Epithelial cell of proximal tubule (primary cell): ENCODE data around the gene HSD17B12. TPM values are rescaled to one million over a fixed set of nuclear protein-coding genes. Genes with fewer than 3 reads are reported as not detected.

ENCODE experiments used
- DNase-seq: peaks from one replicate; pipeline ENCODE4 v3.0.0-alpha.2; 2011; ENCODE audit warnings: low read depth
- H3K4me3 ChIP-seq: 2 replicates; pipeline ENCODE4 v1.5.1; 2011; ENCODE audit warnings: low read depth, mild to moderate bottlenecking, low read length
- CTCF ChIP-seq: conservative IDR thresholded peaks from 2 replicates; pipeline ENCODE4 v1.5.1; 2012; ENCODE audit warnings: low read depth, mild to moderate bottlenecking, low read length
- total RNA-seq: library from RNA; depleted of rRNA; stranded (reverse); fragments of >200 nt; gene quantifications from 2 replicates; pipeline ENCODE4 v1.2.3, GENCODE V29; 2015

Gene HSD17B12
- total RNA-seq, 1 donor from 2014 or later: 49.5 TPM

DNA sequence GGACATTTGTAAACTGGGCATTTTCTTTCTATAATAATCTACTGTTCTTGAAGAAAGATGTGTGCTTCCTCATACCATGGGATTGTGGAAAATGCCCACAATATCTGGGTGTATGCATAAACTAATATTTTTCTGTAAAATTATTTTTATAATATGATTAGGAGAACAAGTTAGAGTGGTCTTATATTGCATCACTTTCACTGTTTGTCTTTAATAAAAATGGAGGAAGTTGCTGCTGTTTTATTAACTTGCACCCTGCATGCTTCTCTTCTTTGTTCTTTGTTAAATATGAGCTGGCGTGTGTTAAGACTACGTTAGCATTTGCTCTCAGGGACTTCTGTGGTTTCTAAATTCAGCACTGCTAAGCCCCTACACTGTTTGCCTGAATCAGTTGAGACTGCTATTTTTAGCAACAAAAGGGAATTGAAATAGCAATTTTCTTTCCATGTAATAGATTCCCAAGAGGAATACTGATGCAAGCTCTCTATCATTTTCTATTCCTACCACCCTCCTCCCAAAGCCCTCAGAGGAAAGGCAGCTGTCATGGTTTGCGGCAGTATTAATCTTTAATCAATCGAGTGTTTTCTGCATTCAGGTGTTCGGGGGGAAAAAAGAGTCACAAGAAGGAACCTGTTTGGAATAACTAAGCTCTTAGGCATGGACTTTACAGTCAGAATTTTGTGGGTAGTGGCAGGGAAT lies 56.1 kb downstream of the HSD17B12 start:
- DNase-seq: no peak
- TF ChIP-seq CTCF: no peak
- H3K4me3 ChIP-seq: no peak overlapping the region

GRCh38 chr11:43737201-43737590 lies 56.7 kb downstream of the HSD17B12 start:
- H3K4me3 ChIP-seq: no peak overlapping the region
- no peak for TF ChIP-seq CTCF
- no peak for DNase-seq

DNA sequence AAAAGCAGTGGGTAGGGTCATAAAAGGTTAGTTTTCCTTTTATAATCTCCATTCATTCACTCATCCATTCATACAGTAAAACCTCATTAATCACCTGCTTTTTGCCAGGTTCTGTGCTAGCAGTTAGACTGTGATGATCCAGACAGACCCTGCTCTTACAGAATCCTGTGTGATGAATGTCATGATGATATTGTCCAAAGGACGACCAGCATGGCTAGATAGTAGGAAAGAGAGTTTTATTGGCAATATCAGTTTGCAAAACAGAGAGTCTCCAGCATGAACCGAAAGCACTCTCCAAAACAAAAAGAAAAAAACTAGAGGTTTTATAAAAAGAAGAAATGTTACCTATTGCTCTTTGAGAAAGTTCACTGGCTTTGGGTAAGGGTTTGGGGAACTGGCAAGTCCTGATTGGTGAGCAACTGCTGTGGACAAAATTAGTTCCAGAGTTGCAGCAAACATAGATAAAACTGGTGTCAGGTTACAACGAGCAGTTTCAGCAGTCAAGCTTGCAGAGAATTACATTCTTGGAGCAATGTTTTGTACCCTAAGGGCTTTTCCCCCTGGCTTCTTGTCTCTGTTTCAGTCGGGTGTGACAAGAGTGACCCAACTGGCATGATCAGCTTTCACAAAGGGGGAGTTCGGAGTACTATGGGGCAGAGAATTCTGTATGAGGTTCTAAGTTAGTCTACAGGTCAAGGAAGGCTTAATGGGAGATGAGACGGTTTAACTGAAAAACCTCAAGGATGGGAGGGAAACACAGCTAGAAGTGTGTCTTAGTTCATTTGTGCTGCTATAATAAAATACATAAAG lies 58.3 kb downstream of the HSD17B12 start:
- no peak for TF ChIP-seq CTCF
- H3K4me3 ChIP-seq: no peak overlapping the region

DNA sequence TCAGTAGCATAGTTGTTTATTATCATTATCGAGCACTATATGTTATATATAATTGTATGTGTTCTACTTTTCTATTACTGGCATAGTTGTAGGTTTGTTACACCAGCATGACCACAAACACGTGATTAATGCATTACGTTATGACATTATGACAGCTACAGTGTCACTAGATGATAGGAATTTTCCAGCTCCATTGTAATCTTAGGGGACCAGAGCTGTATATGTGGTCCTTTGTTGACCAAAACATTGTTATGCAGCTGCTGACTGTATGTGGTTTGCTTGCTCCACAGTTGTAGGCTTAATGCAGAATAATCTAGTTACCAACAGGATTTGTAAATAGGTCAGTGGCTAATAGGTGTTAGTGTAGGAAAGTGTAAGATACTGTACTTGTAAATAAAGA lies 66.1 kb downstream of the HSD17B12 start:
- H3K4me3 ChIP-seq: no peak overlapping the region
- no peak for DNase-seq
- no peak for TF ChIP-seq CTCF

More for the DNA sequence above, 58.3 kb downstream of the HSD17B12 start:
- no peak for DNase-seq

- no peak for TF ChIP-seq CTCF
- H3K4me3 ChIP-seq: no peak overlapping the region
- DNase-seq: no peak
Measured at GRCh38 chr11:43747130-43747802, 66.7 kb downstream of the HSD17B12 start.

- DNase-seq: no peak
- no peak for TF ChIP-seq CTCF
- no peak overlapping the region for H3K4me3 ChIP-seq
Measured at GRCh38 chr11:43748095-43748494, 67.6 kb downstream of the HSD17B12 start.
